HepG2 (cell line): Measurements from ENCODE around the gene AGAP1. TPM values are rescaled to one million over a fixed set of nuclear protein-coding genes. Genes with fewer than 3 reads are reported as not detected.

Experiments used
- ATAC-seq: fragments of 200-7000 bp; cut with Tn5 transposase; 3 replicates; pipeline ENCODE4 v1.9.1; 2020; ENCODE audit warnings: mild to moderate bottlenecking, moderate library complexity
- BruUV-seq: library from RNA; stranded (reverse); fragments of 400-500 nt; replicated peaks from 2 replicates; lab custom pipeline; 2021; lab: Mats Ljungman, UMichigan
- CTCF ChIA-PET: fragments of 300-600 bp; formaldehyde crosslinking; extraction: SDS; loops from one replicate; lab custom pipeline; 2021; ENCODE audit warnings: low total read pairs, inconsistent platforms, low intra/inter-chr PET ratio; lab: Yijun Ruan, JAX
- POLR2A ChIA-PET: fragments of 350-600 bp; sonication (Branson Sonifier 250); formaldehyde crosslinking; loops from one replicate; lab custom pipeline; 2020; ENCODE audit warnings: antibody characterized with exemption, inconsistent platforms; lab: Yijun Ruan, JAX
- DNase-seq: peaks from one replicate; pipeline ENCODE4 v3.0.0-alpha.2; 2015; ENCODE audit warnings: low spot score
- FAIRE-seq: peaks from 3 replicates; lab custom pipeline; 2011; peaks lifted over from hg19 to GRCh38; lab: Jason Lieb, UNC
- H2AFZ ChIP-seq: one replicate; pipeline ENCODE4 v1.6.1; 2011; ENCODE audit warnings: low read length, inconsistent platforms
- H3K27ac ChIP-seq: fragments of 300-600 bp; 3 replicates; pipeline ENCODE4 v1.8.0; 2011; ENCODE audit warnings: mixed run types, mild to moderate bottlenecking, mixed read lengths, low read length, inconsistent platforms; ENCODE audit not compliant: insufficient read depth; ENCODE audit errors: extremely low read length
- H3K27me3 ChIP-seq, 2 experiments: fragments of 200-600 bp in 1 of 2; 2 replicates in 1 of 2; 3 replicates in 1 of 2; pipeline versions ENCODE4 v1.6.0 to v1.8.0; 2011; ENCODE audit warnings: low read length in 2 of 2, mild to moderate bottlenecking in 2 of 2, moderate library complexity in 2 of 2, inconsistent platforms in 1 of 2; ENCODE audit not compliant: insufficient read depth in 2 of 2, control insufficient read depth in 1 of 2
- H3K36me3 ChIP-seq, 2 experiments: fragments of 200-600 bp in 1 of 2; replicated peaks in 1 of 2; 2 replicates in 1 of 2; 3 replicates in 1 of 2; pipeline versions ENCODE4 v1.5.1 to v1.8.0; 2011; ENCODE audit warnings: low read length in 2 of 2, inconsistent platforms in 1 of 2; ENCODE audit not compliant: insufficient read depth in 2 of 2, control insufficient read depth in 1 of 2
- H3K4me1 ChIP-seq: 2 replicates; pipeline ENCODE4 v1.5.1; 2012; ENCODE audit warnings: low read length, inconsistent platforms; ENCODE audit not compliant: insufficient read depth
- H3K4me2 ChIP-seq: 2 replicates; pipeline ENCODE4 v1.6.0; 2011; ENCODE audit warnings: low read depth, low read length, inconsistent platforms
- H3K4me3 ChIP-seq, 3 experiments: fragments of 200-600 bp in 1 of 3; sonication (generic), shearing (Covaris generic) in 1 of 3; replicated peaks in 1 of 3; 2 replicates each; pipeline ENCODE4 v1.5.1; 2011 to 2016; ENCODE audit warnings: low read length in 3 of 3, inconsistent platforms in 2 of 3, low read depth in 2 of 3, mild to moderate bottlenecking in 2 of 3, control low read depth in 1 of 3, mixed read lengths in 1 of 3; ENCODE audit not compliant: insufficient read depth in 1 of 3
- H3K79me2 ChIP-seq: one replicate; pipeline ENCODE4 v1.6.1; 2011; ENCODE audit warnings: low read length, inconsistent platforms; ENCODE audit not compliant: insufficient read depth
- H3K9ac ChIP-seq: 2 replicates; pipeline ENCODE4 v1.6.0; 2011; ENCODE audit warnings: mild to moderate bottlenecking, low read depth, low read length, inconsistent platforms; ENCODE audit not compliant: insufficient read depth
- H3K9me3 ChIP-seq: 2 replicates; pipeline ENCODE4 v1.5.1; 2012; ENCODE audit warnings: mild to moderate bottlenecking, low read length
- H4K20me1 ChIP-seq: 2 replicates; pipeline ENCODE4 v1.6.0; 2011; ENCODE audit warnings: inconsistent platforms, mild to moderate bottlenecking, low read length, moderate library complexity; ENCODE audit not compliant: insufficient read depth
- CSRNP1 ChIP-seq: sonication (generic); formaldehyde crosslinking; IDR thresholded peaks from 2 replicates; pipeline ENCODE4 v1.8.1; 2023; ENCODE audit warnings: mild to moderate bottlenecking, missing genetic modification reagents
- GATAD1 ChIP-seq: IDR thresholded peaks from 2 replicates; pipeline ENCODE4 v1.6.1; 2016; ENCODE audit warnings: missing genetic modification reagents, missing compliant biosample characterization
- MZF1 ChIP-seq: sonication (generic); formaldehyde crosslinking; IDR thresholded peaks from 2 replicates; pipeline ENCODE4 v1.8.1; 2023; ENCODE audit warnings: mild to moderate bottlenecking, missing genetic modification reagents, borderline replicate concordance
- PAWR ChIP-seq: sonication (generic); formaldehyde crosslinking; IDR thresholded peaks from 2 replicates; pipeline ENCODE4 v1.4.0; 2020; ENCODE audit warnings: missing genetic modification reagents, mild to moderate bottlenecking, borderline replicate concordance
- POGZ ChIP-seq: sonication (generic); formaldehyde crosslinking; IDR thresholded peaks from 2 replicates; pipeline ENCODE4 v1.4.0; 2020; ENCODE audit warnings: mild to moderate bottlenecking, missing genetic modification reagents
- SKI ChIP-seq: fragments of 450-650 bp; IDR thresholded peaks from one replicate; pipeline ENCODE4 v1.6.1; 2018; ENCODE audit warnings: mild to moderate bottlenecking; ENCODE audit not compliant: partially characterized antibody
- SMYD3 ChIP-seq: sonication (generic); formaldehyde crosslinking; IDR thresholded peaks from 2 replicates; pipeline ENCODE4 v1.8.1; 2023; ENCODE audit warnings: mild to moderate bottlenecking, missing genetic modification reagents
- TRAFD1 ChIP-seq: sonication (generic); formaldehyde crosslinking; IDR thresholded peaks from 2 replicates; pipeline ENCODE4 v1.5.1; 2020; ENCODE audit warnings: missing genetic modification reagents, mild to moderate bottlenecking, borderline replicate concordance
- ZFP91 ChIP-seq: sonication (generic); formaldehyde crosslinking; IDR thresholded peaks from 2 replicates; pipeline ENCODE4 v1.9.0; 2022; ENCODE audit warnings: missing genetic modification reagents, mild to moderate bottlenecking, borderline replicate concordance
- ZNF704 ChIP-seq: sonication (generic); formaldehyde crosslinking; IDR thresholded peaks from 2 replicates; pipeline ENCODE4 v1.8.1; 2023; ENCODE audit warnings: mild to moderate bottlenecking, inconsistent platforms, moderate library complexity, missing genetic modification reagents, borderline replicate concordance
- ZNF724P ChIP-seq: sonication (generic); formaldehyde crosslinking; IDR thresholded peaks from 2 replicates; pipeline ENCODE4 v1.8.0; 2022; ENCODE audit warnings: missing genetic modification reagents, borderline replicate concordance
- WGBS: methylation state at CpG from one replicate; pipeline ENCODE4 v1.1.6; 2017; ENCODE audit warnings: low lambda C conversion rate; 5-methylcytosine and 5-hydroxymethylcytosine counted together
- in situ Hi-C: cut with HindIII; loops from 2 replicates; pipeline ENCODE4 v1.10.0; 2017; ENCODE audit warnings: low pct_unique_long_range_greater_than_20kb; ENCODE audit not compliant: extremely low pct_ligation_motif_present
- intact Hi-C: fragments of 100-400 bp; cut with micrococcal nuclease; formaldehyde crosslinking; loops from one replicate; pipeline ENCODE4 v1.10.0; 2022; ENCODE audit not compliant: unreplicated experiment
- polyA plus RNA-seq, 8 experiments: library from polyadenylated mRNA; depleted of rRNA in 3 of 8; stranded (reverse) in 7 of 8; unstranded in 1 of 8; fragments of >200 nt; fragmentation: Illumina TruSeq in 4 of 8; extraction: Trizol in 4 of 8; gene quantifications; 2 replicates each; pipeline versions ENCODE4 v1.2.1 to v1.2.3, GENCODE V29; 2011 to 2016; ENCODE audit warnings: low read depth in 4 of 8, missing spikeins in 1 of 8, mixed read lengths in 1 of 8; ENCODE audit not compliant: insufficient read depth in 1 of 8
- total RNA-seq, 5 experiments: library from RNA; depleted of rRNA; stranded (reverse); fragments of >200 nt; fragmentation: Illumina TruSeq; extraction: Trizol; gene quantifications; 2 replicates each; pipeline ENCODE4 v1.2.3, GENCODE V29; 2016; ENCODE audit warnings: low read depth in 1 of 5

AGAP1 gene
- total and polyA plus RNA-seq, 2 of the 13 experiments (the other 11 are each of a cell fraction or from before 2014, with no cell fraction given) = 21.2 to 32.7 TPM

- Histone ChIP-seq H4K20me1 (peaks cover 16% of the 10 kb centered on the region; the same call in 1 of the 2 replicates), H3K4me2 (no peak overlapping the region), H3K79me2 (peaks cover 26% of the 10 kb centered on the region), H3K36me3 (0 out of 5 replicates have a peak, but pooled peaks cover 0 to 1% of the 10 kb centered on the region in 2 experiments), H3K9me3 (no peaks in the 10 kb centered on the region), H3K9ac (no peak overlapping the region), H3K4me3 (no peak overlapping the region), H2AFZ (no peak overlapping the region), H3K27me3 (no peaks in the 10 kb centered on the region), H3K4me1 (peaks cover 18% of the 10 kb centered on the region), H3K27ac (no peak overlapping the region)
- DNase-seq (no peak), FAIRE-seq (no peak), ATAC-seq (no peak)
- POLR2A ChIA-PET = no interaction called here
- BruUV-seq = no TSS peak
- intact Hi-C loops (no loop called here), in situ Hi-C loops (no loop called here)
- TF ChIP-seq POGZ (CRISPR knock-in tag) (no peak), PAWR (CRISPR knock-in tag) (no peak), ZNF724P (CRISPR knock-in tag) (no peak), SKI (no peak), ZFP91 (CRISPR knock-in tag) (no peak), MZF1 (CRISPR knock-in tag) (no peak), CSRNP1 (CRISPR knock-in tag) (no peak), SMYD3 (no peak), ZNF704 (CRISPR knock-in tag) (no peak), TRAFD1 (CRISPR knock-in tag) (no peak), GATAD1 (CRISPR knock-in tag) (no peak)
- CTCF ChIA-PET = no interaction called here
- 93% methylated on average over 9 of the region's 9 CpGs for WGBS
These were observed 94.9 kb downstream of the AGAP1 start for GRCh38 chr2:235588750-235589149.
